Astrocyte of the hippocampus (primary cell): Measurements from ENCODE around the gene LOXL4.
"Not testable (repeated sequence)": the region's sequence is repeated elsewhere in the genome, so short reads cannot be mapped to it uniquely, and the experiment has no call there.

Experiments
- DNase-seq: peaks from one replicate; pipeline ENCODE4 v3.0.0; 2011; ENCODE audit warnings: low read depth, low spot score

The LOXL4 gene

GRCh38 chr10:98244586-98244985 lies 23.4 kb downstream of the LOXL4 start:
- DNase-seq: peak; percentile 34

- DNase-seq: no peak
Observed at GRCh38 chr10:98244141-98244540, 23.9 kb downstream of the LOXL4 start.

GRCh38 chr10:98242823-98243222 lies 25.2 kb downstream of the LOXL4 start:
- DNase-seq: peak; percentile 63

GRCh38 chr10:98240524-98240923 lies 27.5 kb downstream of the LOXL4 start:
- no peak for DNase-seq

GRCh38 chr10:98238391-98238790 lies 29.6 kb downstream of the LOXL4 start:
- DNase-seq: no peak

- DNase-seq: no peak
Observed at GRCh38 chr10:98236862-98237261, 31.1 kb downstream of the LOXL4 start.

- DNase-seq: no peak
Observed at GRCh38 chr10:98235846-98236245, 32.1 kb downstream of the LOXL4 start.

GRCh38 chr10:98231417-98231816 lies 36.6 kb downstream of the LOXL4 start:
- DNase-seq: no peak

- DNase-seq: not testable (repeated sequence)
Observed at GRCh38 chr10:98228266-98228665, 39.7 kb downstream of the LOXL4 start.

- DNase-seq: not testable (repeated sequence)
Observed at GRCh38 chr10:98227713-98228112, 40.3 kb downstream of the LOXL4 start.

- peak; percentile 27 for DNase-seq
Observed at GRCh38 chr10:98226508-98227144, 41.4 kb downstream of the LOXL4 start.

GRCh38 chr10:98224996-98225395 lies 43.0 kb downstream of the LOXL4 start:
- DNase-seq: no peak

- no peak for DNase-seq
Observed at GRCh38 chr10:98224509-98224908, 43.5 kb downstream of the LOXL4 start.

GRCh38 chr10:98223874-98224273 lies 44.1 kb downstream of the LOXL4 start:
- DNase-seq: no peak

- DNase-seq: no peak
Observed at GRCh38 chr10:98217801-98218200, 50.2 kb downstream of the LOXL4 start.

GRCh38 chr10:98215373-98215772 lies 52.6 kb downstream of the LOXL4 start:
- no peak for DNase-seq

GRCh38 chr10:98213740-98214139 lies 54.3 kb downstream of the LOXL4 start:
- DNase-seq: no peak

- peak; percentile 12 for DNase-seq
Observed at GRCh38 chr10:98212196-98212595, 55.8 kb downstream of the LOXL4 start.

GRCh38 chr10:98209441-98209840 lies 58.6 kb downstream of the LOXL4 start:
- no peak for DNase-seq

GRCh38 chr10:98208925-98209324 lies 59.1 kb downstream of the LOXL4 start:
- no peak for DNase-seq

- DNase-seq: no peak
Observed at GRCh38 chr10:98205351-98205750, 62.6 kb downstream of the LOXL4 start.

GRCh38 chr10:98202378-98202777 lies 65.6 kb downstream of the LOXL4 start:
- no peak for DNase-seq

- DNase-seq: no peak
Observed at GRCh38 chr10:98201760-98202159, 66.2 kb downstream of the LOXL4 start.
